K562 (cell line): ENCODE data around the gene RNF187. TPM values are rescaled to one million over a fixed set of nuclear protein-coding genes. Genes with fewer than 3 reads are reported as not detected.

Experiments used
- CAMTA2 ChIP-seq: fragments of 250-450 bp; sonication (Bioruptor Pico); conservative IDR thresholded peaks from 2 replicates; pipeline ENCODE4 v1.5.1; 2022
- CCAR2 ChIP-seq: fragments of 200-400 bp; formaldehyde crosslinking; IDR thresholded peaks from 2 replicates; pipeline ENCODE4 v1.6.1; 2017; ENCODE audit warnings: mild to moderate bottlenecking, low read depth, low read length
- CHCHD3 ChIP-seq: fragments of 250-450 bp; sonication (Bioruptor Pico); IDR thresholded peaks from 2 replicates; pipeline ENCODE4 v2.1.2; 2022; ENCODE audit warnings: mild to moderate bottlenecking
- CREB3 ChIP-seq: fragments of 450-650 bp; conservative IDR thresholded peaks from 2 replicates; pipeline ENCODE4 v1.6.1; 2016; ENCODE audit warnings: missing genetic modification characterization, low read depth, mild to moderate bottlenecking, missing compliant biosample characterization, moderate library complexity
- DMBX1 ChIP-seq: fragments of 250-450 bp; sonication (Bioruptor Pico); IDR thresholded peaks from 2 replicates; pipeline ENCODE4 v1.8.0; 2022; ENCODE audit warnings: inconsistent platforms, mild to moderate bottlenecking, moderate library complexity, borderline replicate concordance
- HMBOX1 ChIP-seq: sonication (generic); IDR thresholded peaks from 2 replicates; pipeline ENCODE4 v1.6.1; 2016
- KAT8 ChIP-seq: fragments of 450-650 bp; IDR thresholded peaks from 2 replicates; pipeline ENCODE4 v1.6.1; 2016; ENCODE audit warnings: low read depth, mild to moderate bottlenecking
- MAX ChIP-seq: sonication (generic); formaldehyde crosslinking; IDR thresholded peaks from 2 replicates; pipeline ENCODE4 v1.9.0; 2022; ENCODE audit warnings: mild to moderate bottlenecking, missing genetic modification reagents
- MNT ChIP-seq, 2 experiments: fragments of 450-650 bp; conservative IDR thresholded peaks; 2 replicates each; pipeline ENCODE4 v1.6.1; 2017; ENCODE audit warnings: mild to moderate bottlenecking in 2 of 2, moderate library complexity in 2 of 2
- RFX1 ChIP-seq: fragments of 450-650 bp; IDR thresholded peaks from 2 replicates; pipeline ENCODE4 v1.6.1; 2016; ENCODE audit warnings: mild to moderate bottlenecking, moderate library complexity
- SUPT5H ChIP-seq: fragments of 450-650 bp; IDR thresholded peaks from 2 replicates; pipeline ENCODE4 v1.6.1; 2016
- TCF15 ChIP-seq: fragments of 250-450 bp; sonication (Bioruptor Pico); IDR thresholded peaks from 2 replicates; pipeline ENCODE4 v1.8.0; 2022; ENCODE audit warnings: moderate library complexity, mild to moderate bottlenecking, inconsistent platforms
- TCFL5 ChIP-seq: fragments of 250-450 bp; sonication (Bioruptor Pico); conservative IDR thresholded peaks from 2 replicates; pipeline ENCODE4 v1.6.1; 2021; ENCODE audit warnings: mild to moderate bottlenecking, moderate library complexity, matching md5 sums
- TEAD2 ChIP-seq: fragments of 450-650 bp; IDR thresholded peaks from 2 replicates; pipeline ENCODE4 v1.6.1; 2016; ENCODE audit warnings: missing genetic modification characterization, control low read depth, missing compliant biosample characterization
- U2AF2 ChIP-seq: fragments of 200-400 bp; formaldehyde crosslinking; optimal IDR thresholded peaks from 2 replicates; pipeline ENCODE3; 2017; ENCODE audit warnings: low read depth, mild to moderate bottlenecking, low read length
- ZBTB9 ChIP-seq: fragments of 450-650 bp; formaldehyde crosslinking; IDR thresholded peaks from 2 replicates; pipeline ENCODE4 v1.4.0; 2020; ENCODE audit warnings: mild to moderate bottlenecking, moderate library complexity
- ZNF124 ChIP-seq: sonication (generic); formaldehyde crosslinking; IDR thresholded peaks from 2 replicates; pipeline ENCODE4 v1.8.1; 2022; ENCODE audit warnings: missing genetic modification reagents
- ZNF146 ChIP-seq: IDR thresholded peaks from one replicate; pipeline ENCODE4 v1.6.1; 2018; ENCODE audit warnings: missing compliant biosample characterization; ENCODE audit not compliant: unreplicated experiment
- ZNF395 ChIP-seq: fragments of 200-800 bp; sonication (Bioruptor generic); IDR thresholded peaks from 2 replicates; pipeline ENCODE4 v1.6.1; 2017; ENCODE audit warnings: missing genetic modification characterization, missing compliant biosample characterization
- ZNF785 ChIP-seq: fragments of 250-450 bp; sonication (Bioruptor Pico); IDR thresholded peaks from 2 replicates; pipeline ENCODE4 v1.4.0; 2020; ENCODE audit warnings: mild to moderate bottlenecking
- polyA plus RNA-seq, 8 experiments: library from polyadenylated mRNA; depleted of rRNA in 4 of 8; stranded (reverse) in 5 of 8; unstranded in 3 of 8; fragments of >200 nt; fragmentation: Nextera tagmentation in 2 of 8; fragmentation: Illumina TruSeq in 1 of 8; extraction: Ambion mirVana in 2 of 8; extraction: Trizol in 1 of 8; gene quantifications; 2 replicates each; pipeline versions ENCODE4 v1.2.1 to v1.2.3, GENCODE V29; 2011 to 2014; ENCODE audit warnings: inconsistent platforms in 1 of 8, missing spikeins in 1 of 8
- total RNA-seq, 7 experiments: library from RNA; depleted of rRNA in 6 of 7; stranded (reverse); fragments of >200 nt in 6 of 7; fragmentation: Illumina TruSeq in 2 of 7; extraction: Trizol in 2 of 7; gene quantifications; 2 replicates each; pipeline versions ENCODE4 v1.2.1 to v1.2.3, GENCODE V29; 2011 to 2021; ENCODE audit warnings: low replicate concordance in 1 of 7

RNF187 gene
- total and polyA plus RNA-seq, 9 of the 15 experiments (the other 6 are each of a cell fraction or from before 2014, with no cell fraction given): 2.3 to 119 (median 41.9) TPM

GRCh38 chr1:228500901-228501871 is 14.0 kb downstream of the RNF187 start (continued):
- TF ChIP-seq U2AF2 (no peak), ZNF395 (no peak), RFX1 (no peak), HMBOX1 (peak; percentile 36; the same call in 1 of the 2 replicates), ZBTB9 (peak; percentile 74; the same call in 1 of the 2 replicates), CAMTA2 (CRISPR knock-in tag) (0 out of 2 replicates have a peak, but pooled peaks have one; percentile 40), KAT8 (no peak), DMBX1 (CRISPR knock-in tag) (peak; percentile 92), SUPT5H (no peak), CCAR2 (no peak), ZNF146 (no peak), ZNF124 (CRISPR knock-in tag) (no peak), MNT (conservative IDR thresholded peaks at IDR 0.05) (peak; percentile 51 to 57; a peak in 3 of 4 replicates), ZNF785 (CRISPR knock-in tag) (no peak), CHCHD3 (CRISPR knock-in tag) (no peak), TEAD2 (tag) (no peak), TCF15 (CRISPR knock-in tag) (no peak; the same call in none of the 2 replicates), CREB3 (tag) (peak; percentile 71; the same call in 1 of the 2 replicates), MAX (CRISPR knock-in tag) (peak; percentile 85), TCFL5 (no peak)
